ENCODE data around the gene SS18L1.

Gene SS18L1

GRCh38 chr20:62178316-62179161 lies 35.0 kb downstream of the SS18L1 start:
- TF ChIP-seq ZFX (IDR thresholded peaks at IDR 0.05), result no peak
- TF ChIP-seq, protein P1, sequence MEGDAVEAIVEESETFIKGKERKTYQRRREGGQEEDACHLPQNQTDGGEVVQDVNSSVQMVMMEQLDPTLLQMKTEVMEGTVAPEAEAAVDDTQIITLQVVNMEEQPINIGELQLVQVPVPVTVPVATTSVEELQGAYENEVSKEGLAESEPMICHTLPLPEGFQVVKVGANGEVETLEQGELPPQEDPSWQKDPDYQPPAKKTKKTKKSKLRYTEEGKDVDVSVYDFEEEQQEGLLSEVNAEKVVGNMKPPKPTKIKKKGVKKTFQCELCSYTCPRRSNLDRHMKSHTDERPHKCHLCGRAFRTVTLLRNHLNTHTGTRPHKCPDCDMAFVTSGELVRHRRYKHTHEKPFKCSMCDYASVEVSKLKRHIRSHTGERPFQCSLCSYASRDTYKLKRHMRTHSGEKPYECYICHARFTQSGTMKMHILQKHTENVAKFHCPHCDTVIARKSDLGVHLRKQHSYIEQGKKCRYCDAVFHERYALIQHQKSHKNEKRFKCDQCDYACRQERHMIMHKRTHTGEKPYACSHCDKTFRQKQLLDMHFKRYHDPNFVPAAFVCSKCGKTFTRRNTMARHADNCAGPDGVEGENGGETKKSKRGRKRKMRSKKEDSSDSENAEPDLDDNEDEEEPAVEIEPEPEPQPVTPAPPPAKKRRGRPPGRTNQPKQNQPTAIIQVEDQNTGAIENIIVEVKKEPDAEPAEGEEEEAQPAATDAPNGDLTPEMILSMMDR (conservative IDR thresholded peaks at IDR 0.05), result no peak
- peak overlapping the region; percentile 9; the same call in 1 of the 2 replicates for H3K27ac ChIP-seq

DNA sequence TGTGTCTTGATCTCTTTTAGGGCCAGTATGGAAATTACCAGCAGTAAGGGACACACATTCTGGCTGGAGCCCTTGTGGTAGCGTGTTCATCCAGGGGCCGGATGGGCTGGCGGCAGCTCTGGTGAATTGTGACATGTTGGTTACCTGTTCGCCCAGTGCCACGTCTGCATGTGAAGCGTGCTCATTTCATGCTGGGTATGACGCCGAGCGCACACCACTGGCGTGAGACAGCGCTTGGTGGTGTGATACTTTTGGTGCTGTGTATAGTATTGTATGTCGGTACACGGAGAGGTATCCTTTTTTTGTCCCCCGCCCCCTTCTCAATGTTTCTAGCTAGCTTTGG lies 35.6 kb downstream of the SS18L1 start:
- TF ChIP-seq, protein P1 (conservative IDR thresholded peaks at IDR 0.05), result no peak
- no peak for TF ChIP-seq ZFX (IDR thresholded peaks at IDR 0.05)
- H3K27ac ChIP-seq, result peak overlapping the region; percentile 9; the same call in 1 of the 2 replicates

DNA sequence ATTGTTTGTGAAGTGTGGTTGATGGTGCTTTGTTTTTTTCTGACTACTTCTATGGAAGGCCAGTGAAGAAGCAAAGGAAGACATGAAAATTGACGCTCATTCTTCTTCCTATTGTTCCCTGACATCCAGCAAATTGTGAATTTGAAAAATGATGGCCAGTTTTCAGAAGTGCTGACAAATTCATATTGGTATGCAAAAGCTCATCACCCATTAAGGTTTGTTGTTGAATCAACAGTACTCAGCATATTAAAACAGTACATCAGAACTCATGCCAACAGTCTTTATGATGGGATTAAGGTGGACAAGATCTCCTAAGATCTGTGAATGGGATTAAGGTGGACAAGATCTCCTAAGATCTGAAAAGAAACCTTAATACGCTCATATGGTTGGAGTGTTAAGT lies 38.2 kb downstream of the SS18L1 start:
- TF ChIP-seq, protein P1 (conservative IDR thresholded peaks at IDR 0.05), result no peak
- TF ChIP-seq ZFX (IDR thresholded peaks at IDR 0.05), result no peak
- no peak overlapping the region for H3K27ac ChIP-seq

DNA sequence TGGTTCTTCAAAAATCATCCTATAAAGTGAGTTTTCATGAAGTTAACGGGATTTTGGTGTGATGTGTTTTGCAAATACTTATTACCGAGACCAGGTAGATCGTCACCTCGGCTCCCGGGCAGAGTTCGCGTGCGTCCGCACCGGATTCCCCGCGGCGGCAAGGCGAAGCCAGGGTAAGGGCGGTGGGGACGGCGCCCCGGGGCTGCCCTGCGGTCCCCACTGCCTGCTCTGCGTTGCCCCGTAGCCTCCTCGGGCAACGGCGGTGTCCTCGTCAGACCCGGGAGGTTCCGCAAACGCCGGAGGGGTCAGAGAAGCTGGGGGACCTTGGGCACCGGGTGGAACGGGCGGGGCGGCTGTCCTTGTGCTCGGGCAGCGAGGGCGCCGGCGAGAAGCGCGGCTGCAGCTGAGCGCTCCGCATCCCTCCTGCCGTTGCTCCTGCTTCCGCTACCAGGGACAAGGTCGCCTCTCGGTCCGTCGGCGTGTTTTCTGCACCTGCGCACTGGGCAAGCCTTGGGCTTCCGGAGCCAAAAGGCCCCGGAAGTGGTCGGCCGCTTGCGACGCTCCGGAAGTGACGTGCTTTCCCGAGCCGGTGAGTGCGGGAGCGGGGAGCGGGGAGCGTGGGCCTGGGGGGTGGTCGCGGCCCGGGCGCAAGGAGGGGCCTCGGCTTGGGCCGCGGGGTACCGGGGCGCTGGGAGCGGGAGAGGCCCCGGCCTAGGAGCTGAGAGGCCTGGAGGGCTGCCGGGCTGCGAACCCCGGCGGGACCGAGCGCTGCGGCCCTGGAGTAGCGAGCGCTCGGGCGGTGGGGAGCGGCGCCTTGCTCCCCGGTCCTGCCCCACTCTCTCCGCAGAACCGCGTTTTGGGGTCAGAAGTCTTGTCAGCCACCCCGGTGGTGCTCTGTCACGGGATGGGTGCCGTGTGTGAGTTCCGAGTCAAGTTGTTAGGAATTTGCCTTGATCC lies 39.2 kb downstream of the SS18L1 start, which contains the start of gene MTG2:
TSS of gene MTG2 (plus strand) at position 560 of the 957 bp plus-strand sequence. CDS start 10,393 bp downstream, outside the sequence.
- TF ChIP-seq ZFX (IDR thresholded peaks at IDR 0.05), result peak; percentile 92; the same call in 1 of the 2 replicates
- TF ChIP-seq, protein P1 (conservative IDR thresholded peaks at IDR 0.05), result no peak
- H3K27ac ChIP-seq, result peak within 1 kb of the TSS; percentile 85

GRCh38 chr20:62183426-62184142 lies 40.0 kb downstream of the SS18L1 start:
- peak overlapping the region; percentile 85 for H3K27ac ChIP-seq
- TF ChIP-seq ZFX (IDR thresholded peaks at IDR 0.05), result no peak
- TF ChIP-seq, protein P1 (conservative IDR thresholded peaks at IDR 0.05), result no peak

DNA sequence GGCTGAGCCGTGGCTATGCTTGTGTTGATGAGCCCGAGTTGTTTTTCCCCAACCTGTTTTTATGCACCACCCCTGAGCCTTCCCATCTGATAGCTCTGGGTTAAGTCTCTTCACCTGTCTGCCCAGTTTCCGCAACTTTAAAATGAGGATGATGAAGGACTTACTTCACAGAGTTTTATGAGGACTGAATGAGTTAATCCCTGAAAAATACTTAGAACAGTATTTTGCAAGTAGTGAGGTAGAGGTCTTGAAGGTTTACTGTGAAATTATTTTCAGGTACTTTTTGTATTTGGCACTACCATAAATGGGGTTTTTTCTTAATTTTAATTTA lies 42.5 kb downstream of the SS18L1 start:
- TF ChIP-seq, protein P1 (conservative IDR thresholded peaks at IDR 0.05), result no peak
- TF ChIP-seq ZFX (IDR thresholded peaks at IDR 0.05), result no peak

More for the DNA sequence above, 42.5 kb downstream of the SS18L1 start:
- H3K27ac ChIP-seq, result no peak overlapping the region

Data from C4-2B (cell line).